Stimulated activated CD8-positive, alpha-beta memory T cell treated with anti-CD3 and anti-CD28 coated beads, Interleukin-4, amount 100 ng/mL, for 1 hour (primary cell): Measurements from ENCODE around the gene SEZ6L.

Experiments
- DNase-seq, 2 donors: peaks; one replicate each; pipeline ENCODE4 v3.0.0-alpha.2; 2020; ENCODE audit warnings: low read depth in 2 of 2, low spot score in 1 of 2

The SEZ6L gene

GRCh38 chr22:26417406-26417805, 248.1 kb downstream of the SEZ6L start:
- DNase-seq, result no peak

GRCh38 chr22:26418620-26419019, 249.4 kb downstream of the SEZ6L start:
- no peak for DNase-seq

DNA sequence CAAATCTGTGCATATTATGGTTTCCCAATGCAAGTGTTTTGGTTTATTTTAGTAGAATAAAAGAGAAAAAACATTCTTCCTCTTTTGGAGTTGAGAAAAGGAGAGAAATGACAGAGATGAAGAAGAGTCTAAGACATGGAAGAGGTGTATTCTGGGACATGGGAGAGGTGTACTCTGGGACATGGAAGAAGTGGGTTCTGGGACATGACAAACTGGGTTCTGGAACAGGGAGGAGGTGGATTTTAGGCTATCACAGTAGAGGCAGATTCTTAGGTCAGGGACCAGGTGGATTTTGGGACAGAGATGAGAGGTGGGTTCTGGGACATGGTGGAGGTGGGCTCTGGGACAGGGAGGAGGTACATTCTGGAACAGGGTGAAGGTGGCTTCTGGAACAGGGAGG, 257.7 kb downstream of the SEZ6L start:
- no peak for DNase-seq

GRCh38 chr22:26428515-26429457, 259.5 kb downstream of the SEZ6L start, which contains the start of gene ASPHD2:
Gene ASPHD2 (plus strand): TSS chr22:26429260. CDS start chr22:26433616, 4,356 bp downstream.
- DNase-seq, result peak; percentile 44 to 59

DNA sequence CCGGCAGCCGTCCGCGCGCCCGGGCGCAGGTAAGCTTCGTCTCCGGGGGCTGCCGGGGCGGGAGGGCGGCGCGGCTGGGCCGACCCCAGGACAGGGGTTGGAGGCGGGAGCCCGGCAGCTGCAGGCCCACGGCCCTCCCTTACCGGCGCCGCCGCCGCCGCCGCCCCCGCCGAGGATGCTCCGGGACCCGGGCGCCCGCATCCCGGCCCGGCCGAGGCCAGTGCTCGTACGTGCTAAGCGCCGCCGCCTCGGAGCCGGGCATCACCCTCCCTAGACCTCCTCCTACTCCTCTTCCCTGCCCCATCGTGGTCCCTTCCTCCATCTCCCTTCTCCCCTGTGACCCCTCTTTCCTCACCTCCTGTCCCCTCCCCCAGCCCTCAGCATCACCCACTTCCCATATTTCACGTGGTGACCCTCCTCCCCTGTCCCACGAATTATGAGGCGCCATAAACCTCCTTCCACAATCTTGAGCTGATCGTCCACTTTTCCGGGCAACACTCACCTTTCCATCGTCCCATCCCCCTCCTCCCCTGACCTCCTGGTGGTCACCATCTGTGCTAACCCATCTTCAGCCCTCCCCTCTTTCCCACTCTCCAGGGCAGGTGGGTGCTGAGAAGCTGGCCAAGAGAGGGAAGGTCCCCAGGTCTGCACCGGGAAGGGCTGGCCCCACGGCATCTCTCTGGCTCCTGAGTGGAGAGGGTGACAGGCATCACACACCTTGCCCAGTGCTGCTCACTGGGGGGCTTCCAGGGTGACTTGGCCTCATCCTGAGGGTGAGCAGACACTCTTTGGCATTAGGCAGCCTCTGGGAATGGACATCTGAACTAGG, 260.4 kb downstream of the SEZ6L start:
- no peak for DNase-seq

DNA sequence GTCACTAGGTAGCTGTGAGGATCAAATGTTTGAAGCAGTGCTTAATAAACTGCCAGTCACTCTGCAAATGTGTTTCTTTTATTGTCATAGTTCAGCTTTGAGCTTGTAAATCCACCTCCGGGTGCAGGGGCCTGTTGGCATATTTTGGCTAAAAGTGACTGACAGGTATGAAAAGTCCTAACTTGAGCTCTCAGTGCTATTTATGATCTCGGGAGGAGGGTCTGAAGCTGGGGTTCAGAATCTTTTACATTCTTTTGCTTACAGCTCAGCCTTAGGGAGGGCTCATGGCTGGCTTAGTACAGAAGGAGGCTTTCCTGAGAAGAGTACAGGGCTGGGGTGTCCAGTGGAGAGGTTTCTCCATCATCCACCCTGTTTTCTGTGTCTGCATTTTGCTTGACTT, 261.3 kb downstream of the SEZ6L start:
- no peak for DNase-seq

GRCh38 chr22:26431261-26431995, 262.2 kb downstream of the SEZ6L start:
- DNase-seq, result no peak

GRCh38 chr22:26432619-26433311, 263.5 kb downstream of the SEZ6L start:
- DNase-seq, result no peak
